ENCODE results near the gene C2orf42.
"Not testable (repeated sequence)": the region's sequence is repeated elsewhere in the genome, so short reads cannot be mapped to it uniquely, and the experiment has no call there.

C2orf42 gene

DNA sequence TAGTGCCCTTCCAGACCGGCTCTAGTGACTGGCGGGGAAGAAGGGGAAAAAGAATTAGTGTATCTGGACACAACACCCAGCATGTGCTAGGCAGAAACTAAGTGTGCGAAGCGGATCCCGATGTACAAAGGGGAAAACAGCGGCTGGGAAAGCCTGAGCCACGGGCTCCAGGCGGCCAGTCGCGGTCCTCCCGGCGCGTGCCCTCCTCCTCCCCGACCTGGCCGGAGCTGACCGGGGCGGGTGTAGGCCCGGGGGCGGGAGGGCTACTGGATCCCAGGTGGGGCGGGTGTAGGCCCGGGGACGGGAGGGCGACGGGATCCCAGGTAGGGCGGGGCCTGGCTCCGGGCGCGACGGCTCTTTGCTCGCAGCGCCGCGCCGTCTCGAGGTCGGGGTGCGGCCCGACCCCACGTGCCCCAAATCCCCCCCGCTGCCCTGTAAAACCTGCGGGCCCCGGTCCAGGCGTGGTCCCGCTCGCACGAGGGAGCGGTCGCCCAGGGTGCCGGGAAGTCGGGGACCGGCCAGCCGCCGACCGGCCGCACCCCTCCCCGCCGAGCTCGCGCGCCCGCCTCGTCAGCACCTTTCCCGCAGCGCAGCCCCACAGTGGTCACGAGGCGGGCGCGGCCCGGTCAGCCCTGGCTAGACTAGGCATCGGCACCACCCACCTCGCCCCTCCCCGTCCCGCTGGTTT lies 48.8 kb downstream of the C2orf42 start:
- Mint-ChIP-seq H3K4me1 (peaks cover 41% of the 10 kb centered on the region), H3K9me3 (no peaks in the 10 kb centered on the region), H3K36me3 (ENCODE audit: low read depth) (no peaks in the 10 kb centered on the region), H3K27me3 (ENCODE audit: low read depth) (no peaks in the 10 kb centered on the region), H3K27ac (peak overlapping the region; percentile 99 to 100 (median 99)), H3K4me3 (peak overlapping the region; percentile 85 to 92 (median 91))
- TF ChIP-seq, protein P1, sequence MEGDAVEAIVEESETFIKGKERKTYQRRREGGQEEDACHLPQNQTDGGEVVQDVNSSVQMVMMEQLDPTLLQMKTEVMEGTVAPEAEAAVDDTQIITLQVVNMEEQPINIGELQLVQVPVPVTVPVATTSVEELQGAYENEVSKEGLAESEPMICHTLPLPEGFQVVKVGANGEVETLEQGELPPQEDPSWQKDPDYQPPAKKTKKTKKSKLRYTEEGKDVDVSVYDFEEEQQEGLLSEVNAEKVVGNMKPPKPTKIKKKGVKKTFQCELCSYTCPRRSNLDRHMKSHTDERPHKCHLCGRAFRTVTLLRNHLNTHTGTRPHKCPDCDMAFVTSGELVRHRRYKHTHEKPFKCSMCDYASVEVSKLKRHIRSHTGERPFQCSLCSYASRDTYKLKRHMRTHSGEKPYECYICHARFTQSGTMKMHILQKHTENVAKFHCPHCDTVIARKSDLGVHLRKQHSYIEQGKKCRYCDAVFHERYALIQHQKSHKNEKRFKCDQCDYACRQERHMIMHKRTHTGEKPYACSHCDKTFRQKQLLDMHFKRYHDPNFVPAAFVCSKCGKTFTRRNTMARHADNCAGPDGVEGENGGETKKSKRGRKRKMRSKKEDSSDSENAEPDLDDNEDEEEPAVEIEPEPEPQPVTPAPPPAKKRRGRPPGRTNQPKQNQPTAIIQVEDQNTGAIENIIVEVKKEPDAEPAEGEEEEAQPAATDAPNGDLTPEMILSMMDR (IDR thresholded peaks at IDR 0.05; ENCODE audit: unreplicated experiment in 3 of 3), result no peak

DNA sequence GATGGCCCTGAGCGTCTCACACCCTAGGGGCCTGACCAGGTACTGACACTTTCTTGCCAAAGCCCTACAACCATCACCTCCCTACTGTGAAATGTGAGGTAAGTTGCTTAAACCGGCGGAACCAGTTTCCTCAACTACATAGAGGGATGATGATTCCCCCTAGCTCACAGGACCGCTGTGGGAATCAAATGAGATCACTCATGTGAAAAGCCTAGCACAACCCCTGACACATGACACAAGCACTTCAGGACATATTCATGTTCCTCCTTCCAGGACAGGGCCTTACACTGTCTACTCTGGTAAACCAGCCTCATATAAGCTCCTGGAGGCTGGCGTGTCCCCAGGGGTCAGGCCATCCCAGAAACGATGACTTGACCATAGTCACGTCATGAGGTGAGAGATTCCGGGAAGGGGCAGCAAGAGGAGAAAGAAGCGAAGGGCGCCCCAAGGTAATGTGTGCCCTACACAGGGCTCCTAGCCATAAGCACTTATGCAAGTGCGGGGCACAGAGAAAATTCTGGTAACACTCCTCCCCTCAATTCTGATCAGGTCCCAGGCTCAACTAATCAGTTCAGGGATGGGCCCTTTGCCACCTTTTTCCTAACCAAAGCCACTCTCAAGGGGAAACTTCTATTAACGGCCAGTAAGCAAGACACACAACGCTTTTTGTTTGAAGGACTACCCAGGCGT lies 49.5 kb downstream of the C2orf42 start:
- peak overlapping the region; percentile 99 to 100 (median 99) for H3K27ac Mint-ChIP-seq
- TF ChIP-seq, protein P1 (IDR thresholded peaks at IDR 0.05; ENCODE audit: unreplicated experiment in 3 of 3), result peak; percentile 31 to 53 (median 39)
- no peaks in the 10 kb centered on the region for H3K36me3 Mint-ChIP-seq (ENCODE audit: low read depth)
- no peaks in the 10 kb centered on the region for H3K9me3 Mint-ChIP-seq
- no peaks in the 10 kb centered on the region for H3K27me3 Mint-ChIP-seq (ENCODE audit: low read depth)
- peaks cover 41% of the 10 kb centered on the region for H3K4me1 Mint-ChIP-seq
- H3K4me3 Mint-ChIP-seq, result peak overlapping the region; percentile 85 to 92 (median 91)

DNA sequence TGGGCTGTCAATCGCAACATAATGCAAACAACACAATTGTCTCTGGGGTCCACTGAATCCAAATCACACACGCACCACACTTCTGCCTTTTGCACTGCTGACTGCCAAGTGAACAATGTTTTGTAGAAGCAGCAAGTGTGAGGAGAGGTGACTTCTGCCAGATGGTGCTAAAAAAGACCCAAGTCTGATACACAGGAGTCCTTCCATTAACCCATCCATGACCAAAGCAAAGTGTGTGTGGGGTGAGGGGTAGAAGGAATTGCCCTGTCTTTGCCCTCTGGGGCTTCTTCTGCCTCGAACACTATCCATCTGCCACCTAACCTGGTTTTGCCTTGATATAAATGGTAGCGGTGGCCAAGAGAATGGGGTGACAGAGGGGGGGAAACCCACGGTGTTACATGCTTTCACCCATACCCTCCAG lies 50.0 kb downstream of the C2orf42 start:
- Mint-ChIP-seq H3K4me1 (peaks cover 46% of the 10 kb centered on the region), H3K9me3 (no peaks in the 10 kb centered on the region), H3K27ac (peak overlapping the region; percentile 99 to 100 (median 99)), H3K4me3 (peak overlapping the region; percentile 85 to 92 (median 91)), H3K36me3 (ENCODE audit: low read depth) (no peaks in the 10 kb centered on the region), H3K27me3 (ENCODE audit: low read depth) (no peaks in the 10 kb centered on the region)
- TF ChIP-seq, protein P1 (IDR thresholded peaks at IDR 0.05; ENCODE audit: unreplicated experiment in 3 of 3), result no peak

DNA sequence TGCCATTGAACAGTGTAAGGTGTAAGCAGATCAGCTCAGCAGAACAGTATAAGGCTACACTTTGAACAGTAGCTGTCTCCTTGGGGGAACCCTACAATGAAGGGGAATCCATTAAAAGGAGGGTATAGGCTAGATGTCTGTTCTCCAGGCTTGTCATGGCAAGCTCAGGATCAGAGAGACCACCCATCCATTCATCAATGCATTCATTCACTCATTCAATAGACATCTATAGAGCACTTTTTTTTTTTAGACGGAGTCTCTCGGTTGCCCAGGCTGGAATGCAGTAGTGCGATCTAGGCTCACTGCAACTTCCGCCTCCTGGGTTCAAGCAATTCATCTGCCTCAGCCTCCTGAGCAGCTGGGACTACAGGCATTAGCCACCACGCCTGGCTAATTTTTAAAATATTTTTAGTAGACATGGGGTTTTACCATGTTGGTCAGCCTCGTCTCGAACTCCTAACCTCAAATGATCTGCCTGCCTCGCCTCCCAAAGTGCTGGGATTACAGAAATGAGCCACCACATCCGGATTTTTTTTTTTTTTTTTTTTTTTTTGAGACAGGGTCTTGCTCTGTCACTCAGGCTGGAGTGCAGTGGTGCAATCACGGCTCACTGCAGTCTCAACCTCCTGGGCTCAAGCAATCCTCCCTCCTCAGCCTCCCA lies 56.4 kb downstream of the C2orf42 start:
- H3K4me1 Mint-ChIP-seq, result peaks cover 52% of the 10 kb centered on the region
- not testable (repeated sequence) for H3K36me3 Mint-ChIP-seq (ENCODE audit: low read depth); H3K9me3 Mint-ChIP-seq; H3K27me3 Mint-ChIP-seq (ENCODE audit: low read depth)
- peak overlapping the region in 2 of 3 experiments; percentile 1 to 15 for H3K4me3 Mint-ChIP-seq
- H3K27ac Mint-ChIP-seq, result peak overlapping the region; percentile 99 to 100 (median 99)

DNA sequence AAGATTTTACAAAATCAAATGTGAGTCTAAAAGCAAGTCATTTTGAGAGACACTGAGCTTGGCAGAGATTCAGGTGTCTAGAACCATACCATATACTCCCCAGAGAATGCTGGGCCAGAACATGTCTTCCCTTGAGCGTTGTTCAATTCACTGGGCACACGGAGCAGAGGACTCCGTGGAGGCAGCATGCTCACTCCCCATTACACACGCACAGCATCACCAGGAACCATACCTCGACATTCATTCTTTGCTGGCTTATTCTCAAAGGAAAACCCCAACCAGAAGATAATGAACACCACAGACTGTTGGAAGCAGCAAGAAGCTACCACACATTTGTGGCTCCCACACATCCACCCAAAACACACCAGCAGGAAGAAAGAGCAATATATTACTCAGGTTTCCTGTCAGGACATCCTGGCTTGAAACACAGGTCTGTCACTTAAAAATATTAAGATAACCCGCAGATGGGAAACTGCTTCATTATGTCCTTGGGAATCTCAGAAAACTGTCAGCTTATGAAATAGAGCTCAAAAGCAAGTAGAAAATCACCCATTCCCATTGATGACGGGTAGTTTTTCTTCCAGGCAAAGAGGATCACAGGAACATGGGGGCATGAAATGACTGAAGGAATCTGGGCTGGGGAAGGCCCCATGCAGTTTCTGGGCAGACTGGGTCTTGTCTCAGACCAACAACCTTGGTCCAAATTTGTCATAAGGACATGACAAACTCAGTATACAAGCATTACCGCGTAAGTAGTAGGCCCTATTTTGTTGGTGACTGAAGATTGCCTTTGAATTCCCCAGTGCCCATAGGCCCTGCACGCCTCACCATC lies 57.1 kb downstream of the C2orf42 start:
- TF ChIP-seq, protein P1 (IDR thresholded peaks at IDR 0.05; ENCODE audit: unreplicated experiment in 3 of 3), result no peak
- peaks cover 52% of the 10 kb centered on the region for H3K4me1 Mint-ChIP-seq
- H3K27ac Mint-ChIP-seq, result peak overlapping the region; percentile 99 to 100 (median 99)
- no peaks in the 10 kb centered on the region for H3K36me3 Mint-ChIP-seq (ENCODE audit: low read depth)
- peak overlapping the region; percentile 7 to 80 (median 76) for H3K4me3 Mint-ChIP-seq
- H3K9me3 Mint-ChIP-seq, result no peaks in the 10 kb centered on the region
- H3K27me3 Mint-ChIP-seq (ENCODE audit: low read depth), result no peaks in the 10 kb centered on the region

DNA sequence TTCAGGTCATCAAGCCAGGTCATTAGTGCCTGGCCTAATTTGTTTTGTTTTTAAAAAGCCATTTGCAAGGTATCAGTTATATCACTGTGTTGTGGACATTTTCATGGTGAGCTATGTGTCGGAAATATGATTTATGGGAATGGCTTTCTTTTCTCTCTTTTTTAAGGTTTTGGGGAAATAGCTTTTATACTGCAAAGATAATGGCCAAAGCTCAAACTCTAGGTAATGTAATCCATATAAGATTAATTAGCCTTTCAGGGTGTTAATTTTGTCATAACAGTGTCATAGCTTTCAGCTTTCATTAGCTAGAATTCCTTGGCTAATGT lies 57.7 kb downstream of the C2orf42 start:
- no peaks in the 10 kb centered on the region for H3K27me3 Mint-ChIP-seq (ENCODE audit: low read depth)

More for the DNA sequence above, 57.7 kb downstream of the C2orf42 start:
- peak overlapping the region; percentile 7 to 80 (median 76) for H3K4me3 Mint-ChIP-seq
- no peaks in the 10 kb centered on the region for H3K36me3 Mint-ChIP-seq (ENCODE audit: low read depth)
- peak overlapping the region; percentile 99 to 100 (median 99) for H3K27ac Mint-ChIP-seq
- H3K4me1 Mint-ChIP-seq, result peaks cover 56% of the 10 kb centered on the region
- no peaks in the 10 kb centered on the region for H3K9me3 Mint-ChIP-seq
- TF ChIP-seq, protein P1 (IDR thresholded peaks at IDR 0.05; ENCODE audit: unreplicated experiment in 3 of 3), result no peak
